Loucy (cell line): ENCODE measurements around the gene LRRC19.
A peak's percentile ranks its signal among the peaks of the same experiment; 100 is the strongest.

Experiments
- H2AFZ ChIP-seq: fragments of 200-600 bp; sonication (generic); 2 replicates; pipeline ENCODE4 v1.6.0; 2016; ENCODE audit warnings: antibody characterized with exemption, mild to moderate bottlenecking, low read length, moderate library complexity
- H3F3A ChIP-seq: fragments of 200-600 bp; 2 replicates; pipeline ENCODE4 v1.6.0; 2016; ENCODE audit warnings: antibody characterized with exemption, low read depth, mild to moderate bottlenecking
- H3K27me3 ChIP-seq: fragments of 200-600 bp; sonication (generic); 2 replicates; pipeline ENCODE4 v1.6.1; 2014; ENCODE audit warnings: low read length, mild to moderate bottlenecking; ENCODE audit not compliant: insufficient read depth, poor library complexity, severe bottlenecking
- H3K36me3 ChIP-seq: fragments of 200-600 bp; sonication (generic); 2 replicates; pipeline ENCODE4 v1.6.1; 2016; ENCODE audit warnings: low read length; ENCODE audit not compliant: insufficient read depth
- H3K4me1 ChIP-seq: fragments of 200-600 bp; sonication (generic); 2 replicates; pipeline ENCODE4 v1.5.1; 2014; ENCODE audit warnings: low read length, mild to moderate bottlenecking; ENCODE audit not compliant: insufficient read depth, poor library complexity, severe bottlenecking
- H3K4me2 ChIP-seq: fragments of 200-600 bp; sonication (generic); 2 replicates; pipeline ENCODE4 v1.6.0; 2014; ENCODE audit warnings: antibody characterized with exemption, low read length, low read depth, mild to moderate bottlenecking; ENCODE audit not compliant: poor library complexity, severe bottlenecking
- H3K4me3 ChIP-seq: fragments of 200-600 bp; sonication (generic); 2 replicates; pipeline ENCODE4 v1.5.1; 2014; ENCODE audit warnings: low read length, mild to moderate bottlenecking, mixed read lengths; ENCODE audit not compliant: poor library complexity, severe bottlenecking
- H3K79me2 ChIP-seq: fragments of 200-600 bp; sonication (generic); 2 replicates; pipeline ENCODE4 v1.6.1; 2014; ENCODE audit warnings: low read length; ENCODE audit not compliant: insufficient read depth
- H3K9ac ChIP-seq: fragments of 200-600 bp; sonication (generic); 2 replicates; pipeline ENCODE4 v1.6.0; 2014; ENCODE audit warnings: mild to moderate bottlenecking, low read depth, low read length, moderate library complexity; ENCODE audit not compliant: poor library complexity, severe bottlenecking
- H3K9me2 ChIP-seq: fragments of 200-600 bp; sonication (generic); replicated peaks from 2 replicates; pipeline ENCODE4 v1.6.1; 2016; ENCODE audit warnings: low read depth, low read length, mixed read lengths
- H3K9me3 ChIP-seq: fragments of 200-600 bp; sonication (generic); 2 replicates; pipeline ENCODE4 v1.6.1; 2014; ENCODE audit warnings: mild to moderate bottlenecking, antibody characterized with exemption, low read length, low read depth; ENCODE audit not compliant: insufficient read depth
- H4K20me1 ChIP-seq: fragments of 200-600 bp; sonication (generic); 2 replicates; pipeline ENCODE4 v1.6.0; 2014; ENCODE audit warnings: antibody characterized with exemption, low read length, mild to moderate bottlenecking; ENCODE audit not compliant: insufficient read depth, poor library complexity, severe bottlenecking
- EZH2phosphoT487 ChIP-seq: fragments of 200-600 bp; IDR thresholded peaks from 2 replicates; pipeline ENCODE4 v1.6.1; 2018; ENCODE audit warnings: antibody characterized with exemption, mild to moderate bottlenecking, moderate library complexity, borderline replicate concordance
- TF ChIP-seq, protein P1 (sequence below): fragments of 200-600 bp; sonication (generic); conservative IDR thresholded peaks from 2 replicates; pipeline ENCODE4 v1.5.1; 2014; ENCODE audit warnings: mild to moderate bottlenecking, antibody characterized with exemption, low read length

Gene LRRC19

DNA sequence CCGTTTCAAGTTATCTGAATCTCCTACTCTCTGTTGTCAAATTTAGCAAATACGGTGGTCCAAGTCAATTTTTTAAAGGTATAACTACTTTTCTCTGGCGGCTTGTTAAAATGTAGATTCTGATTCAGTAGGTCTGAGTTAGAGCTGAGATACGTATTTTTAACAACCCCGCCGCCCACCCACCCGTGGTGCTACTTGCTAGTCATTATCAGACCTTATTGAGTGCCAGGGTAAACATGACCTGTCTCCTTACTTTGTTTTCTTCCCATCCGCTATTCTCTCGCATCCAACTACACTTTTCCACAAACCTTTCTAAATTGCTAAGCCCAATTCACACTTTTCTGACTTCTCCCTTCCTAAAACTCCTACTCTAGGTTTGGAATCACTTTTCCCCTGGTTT lies 57.7 kb downstream of the LRRC19 start:
- Histone ChIP-seq H3K9me3 (no peaks in the 10 kb centered on the region), H3K4me1 (peaks cover 40% of the 10 kb centered on the region), H3K9ac (peak overlapping the region; percentile 94), H2AFZ (peak overlapping the region; percentile 98), H3K4me3 (peak overlapping the region; percentile 97), H3K79me2 (peaks cover 43% of the 10 kb centered on the region), H3F3A (no peaks in the 10 kb centered on the region), H4K20me1 (peaks cover 34% of the 10 kb centered on the region), H3K27me3 (peaks cover 9% of the 10 kb centered on the region), H3K9me2 (no peaks in the 10 kb centered on the region), H3K4me2 (peak overlapping the region; percentile 87), H3K36me3 (no peaks in the 10 kb centered on the region)
- TF ChIP-seq, protein P1, sequence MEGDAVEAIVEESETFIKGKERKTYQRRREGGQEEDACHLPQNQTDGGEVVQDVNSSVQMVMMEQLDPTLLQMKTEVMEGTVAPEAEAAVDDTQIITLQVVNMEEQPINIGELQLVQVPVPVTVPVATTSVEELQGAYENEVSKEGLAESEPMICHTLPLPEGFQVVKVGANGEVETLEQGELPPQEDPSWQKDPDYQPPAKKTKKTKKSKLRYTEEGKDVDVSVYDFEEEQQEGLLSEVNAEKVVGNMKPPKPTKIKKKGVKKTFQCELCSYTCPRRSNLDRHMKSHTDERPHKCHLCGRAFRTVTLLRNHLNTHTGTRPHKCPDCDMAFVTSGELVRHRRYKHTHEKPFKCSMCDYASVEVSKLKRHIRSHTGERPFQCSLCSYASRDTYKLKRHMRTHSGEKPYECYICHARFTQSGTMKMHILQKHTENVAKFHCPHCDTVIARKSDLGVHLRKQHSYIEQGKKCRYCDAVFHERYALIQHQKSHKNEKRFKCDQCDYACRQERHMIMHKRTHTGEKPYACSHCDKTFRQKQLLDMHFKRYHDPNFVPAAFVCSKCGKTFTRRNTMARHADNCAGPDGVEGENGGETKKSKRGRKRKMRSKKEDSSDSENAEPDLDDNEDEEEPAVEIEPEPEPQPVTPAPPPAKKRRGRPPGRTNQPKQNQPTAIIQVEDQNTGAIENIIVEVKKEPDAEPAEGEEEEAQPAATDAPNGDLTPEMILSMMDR, result no peak
- TF ChIP-seq EZH2phosphoT487, result no peak

DNA sequence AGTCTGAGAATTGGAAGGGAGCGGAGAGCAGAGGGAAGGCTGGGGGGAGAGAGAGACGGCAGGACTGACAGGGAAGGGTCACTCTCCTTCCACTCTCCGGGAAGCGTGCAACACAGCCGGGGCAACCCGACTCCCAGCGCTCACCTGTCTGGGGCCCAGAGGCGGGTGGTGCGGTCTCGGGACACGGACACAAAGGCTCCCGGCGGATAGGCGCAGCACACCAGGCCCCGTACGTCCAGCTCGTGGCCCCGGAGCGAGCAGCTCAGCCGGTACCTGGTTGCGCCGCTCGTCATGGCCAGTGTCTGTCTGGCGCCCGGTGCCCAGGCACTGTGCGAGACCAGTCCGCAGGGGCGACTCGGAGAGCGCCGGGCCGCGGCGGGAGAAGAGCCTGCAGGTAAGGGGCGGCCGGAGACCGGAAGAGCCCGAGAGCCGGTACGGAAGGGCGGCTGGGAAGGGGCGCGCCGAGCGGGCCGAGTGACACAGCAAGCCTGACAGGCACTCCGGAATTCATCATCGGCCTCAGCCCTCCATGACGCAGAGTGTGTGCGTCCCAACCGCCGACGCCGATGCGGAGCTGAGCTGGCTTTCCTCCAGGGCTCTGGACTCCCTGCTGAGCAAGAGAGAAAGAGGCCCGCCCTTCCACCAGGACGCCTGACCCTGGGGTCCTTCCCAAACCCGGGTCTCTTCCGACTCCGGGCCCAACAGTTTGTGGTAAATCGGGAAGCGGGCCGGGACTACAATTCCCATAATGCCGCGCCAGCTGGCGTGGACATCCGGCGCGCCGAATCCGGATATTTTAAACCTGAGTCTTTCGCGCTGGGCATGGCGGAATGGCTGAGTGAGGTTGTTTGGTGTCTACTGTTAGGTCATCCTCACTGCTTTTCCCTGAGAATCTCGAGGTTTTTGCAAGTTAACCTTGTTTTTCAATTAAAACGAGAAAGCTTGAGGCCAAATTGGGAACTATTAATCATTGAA lies 58.4 kb downstream of the LRRC19 start, which contains the start of gene PLAA:
TSS of gene PLAA (minus strand) at position 490 of the 975 bp plus-strand sequence. CDS start at position 293, 197 bp downstream.
- peak within 1 kb of the TSS; percentile 99 for H3K4me2 ChIP-seq
- peaks cover 44% of the 10 kb centered on the region for H3K4me1 ChIP-seq
- H3K79me2 ChIP-seq, result peaks cover 50% of the 10 kb centered on the region
- H3K9ac ChIP-seq, result peak within 1 kb of the TSS; percentile 94
- peaks cover 9% of the 10 kb centered on the region for H3K27me3 ChIP-seq
- TF ChIP-seq, protein P1, result 0 out of 2 replicates have a peak, but pooled peaks have one; percentile 18
- no peak for TF ChIP-seq EZH2phosphoT487
- no peaks in the 10 kb centered on the region for H3K36me3 ChIP-seq
- no peaks in the 10 kb centered on the region for H3K9me3 ChIP-seq
- H2AFZ ChIP-seq, result peak within 1 kb of the TSS; percentile 98
- no peaks in the 10 kb centered on the region for H3K9me2 ChIP-seq
- peak within 1 kb of the TSS; percentile 97 for H3K4me3 ChIP-seq
- no peaks in the 10 kb centered on the region for H3F3A ChIP-seq
- peaks cover 41% of the 10 kb centered on the region for H4K20me1 ChIP-seq

DNA sequence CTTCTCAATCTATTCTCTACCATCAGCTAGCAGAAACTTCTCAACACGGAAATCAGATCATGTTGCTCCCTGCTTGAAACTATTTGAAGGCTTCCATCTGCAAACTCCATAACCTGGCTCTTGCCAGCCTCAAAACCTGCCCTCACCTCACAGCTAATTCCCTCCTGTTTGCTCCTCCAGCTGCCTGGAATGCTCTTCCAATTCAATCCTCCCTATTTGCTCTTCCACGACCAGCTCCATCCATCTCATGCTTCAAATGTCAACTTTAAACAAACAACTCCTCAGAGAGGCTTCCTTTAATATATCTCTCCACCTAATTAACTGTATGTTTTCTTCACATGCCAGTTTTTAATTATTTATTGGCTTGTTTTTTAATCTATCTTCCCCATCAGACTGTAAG lies 59.9 kb downstream of the LRRC19 start:
- Histone ChIP-seq H3K9me3 (no peaks in the 10 kb centered on the region), H3K79me2 (peaks cover 64% of the 10 kb centered on the region), H3K27me3 (peaks cover 3% of the 10 kb centered on the region), H2AFZ (no peak overlapping the region), H3K9ac (peak overlapping the region; percentile 94), H3K9me2 (no peaks in the 10 kb centered on the region), H3K36me3 (no peaks in the 10 kb centered on the region), H3K4me3 (peak overlapping the region; percentile 97), H3F3A (no peaks in the 10 kb centered on the region), H3K4me2 (peak overlapping the region; percentile 99), H4K20me1 (peaks cover 55% of the 10 kb centered on the region), H3K4me1 (peaks cover 57% of the 10 kb centered on the region)
- TF ChIP-seq EZH2phosphoT487, result no peak
- TF ChIP-seq, protein P1, result no peak
